HG02884 (cell line): ENCODE measurements around the gene TRERF1.
"Not testable (repeated sequence)": the region's sequence is repeated elsewhere in the genome, so short reads cannot be mapped to it uniquely, and the experiment has no call there.

Experiments
- ATAC-seq: cut with Tn5 transposase; IDR thresholded peaks from one replicate; pipeline ENCODE4 v1.9.1; 2021; ENCODE audit warnings: mild to moderate bottlenecking, moderate library complexity; ENCODE audit not compliant: unreplicated experiment

The TRERF1 gene

DNA sequence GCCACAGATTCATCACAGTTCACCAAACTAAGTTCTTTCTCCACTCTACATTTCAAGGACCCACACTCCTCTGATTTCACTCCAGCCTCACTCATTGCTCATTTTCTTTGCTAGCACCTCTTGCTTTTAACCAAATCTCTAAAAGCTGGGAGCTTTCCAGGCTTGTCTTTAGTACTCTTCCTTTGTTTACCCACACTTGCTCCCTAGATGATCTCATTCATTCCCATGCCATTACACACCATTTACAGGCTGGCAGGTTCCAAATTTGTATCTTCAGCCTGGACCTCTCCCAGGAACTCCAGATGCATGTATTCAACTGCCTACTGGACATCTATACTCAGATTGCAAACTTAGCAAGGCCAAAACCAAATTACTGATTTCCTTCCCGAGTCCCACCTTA is 251.7 kb downstream of the TRERF1 start:
- no peak for ATAC-seq

DNA sequence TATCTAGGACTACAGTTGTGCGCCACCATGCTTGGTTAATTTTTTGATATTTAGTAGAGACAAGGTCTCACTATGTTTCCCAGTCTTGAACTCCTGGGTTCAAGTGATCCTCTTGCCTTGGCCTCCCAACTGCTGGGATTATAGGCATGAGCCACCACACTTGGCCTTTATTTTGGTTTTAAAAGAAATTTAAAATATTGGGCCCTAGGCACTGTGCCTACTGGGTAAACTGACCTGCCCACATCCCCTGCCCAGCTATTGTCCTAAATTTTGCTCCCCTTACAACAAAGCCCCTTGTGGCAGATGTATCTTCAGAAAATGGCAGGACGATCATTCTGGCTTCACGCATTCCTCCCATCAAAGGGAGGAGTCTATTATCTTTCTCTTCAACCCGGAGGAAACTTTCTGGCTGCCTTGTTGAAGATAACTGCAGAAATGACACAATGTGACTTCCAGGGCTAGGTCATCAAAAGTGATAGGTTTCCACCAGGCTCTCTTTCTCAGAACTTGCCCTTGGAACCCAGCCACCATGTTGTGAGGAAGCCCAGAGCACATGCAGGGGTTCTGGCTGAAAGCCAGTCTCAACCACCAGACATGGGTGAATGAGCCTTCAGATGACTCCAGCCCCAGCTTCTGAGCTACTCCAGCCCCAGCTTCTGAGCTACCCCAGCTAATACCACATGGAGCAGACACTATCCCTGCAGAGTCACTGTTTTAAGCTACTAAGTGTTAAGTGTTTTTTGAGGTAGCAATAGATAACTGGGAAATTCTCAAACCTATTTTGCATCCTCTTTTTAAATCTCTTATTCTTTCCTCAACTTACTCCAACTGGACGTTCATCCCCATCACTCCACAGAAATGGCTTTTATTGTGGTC is 252.4 kb downstream of the TRERF1 start:
- no peak for ATAC-seq

DNA sequence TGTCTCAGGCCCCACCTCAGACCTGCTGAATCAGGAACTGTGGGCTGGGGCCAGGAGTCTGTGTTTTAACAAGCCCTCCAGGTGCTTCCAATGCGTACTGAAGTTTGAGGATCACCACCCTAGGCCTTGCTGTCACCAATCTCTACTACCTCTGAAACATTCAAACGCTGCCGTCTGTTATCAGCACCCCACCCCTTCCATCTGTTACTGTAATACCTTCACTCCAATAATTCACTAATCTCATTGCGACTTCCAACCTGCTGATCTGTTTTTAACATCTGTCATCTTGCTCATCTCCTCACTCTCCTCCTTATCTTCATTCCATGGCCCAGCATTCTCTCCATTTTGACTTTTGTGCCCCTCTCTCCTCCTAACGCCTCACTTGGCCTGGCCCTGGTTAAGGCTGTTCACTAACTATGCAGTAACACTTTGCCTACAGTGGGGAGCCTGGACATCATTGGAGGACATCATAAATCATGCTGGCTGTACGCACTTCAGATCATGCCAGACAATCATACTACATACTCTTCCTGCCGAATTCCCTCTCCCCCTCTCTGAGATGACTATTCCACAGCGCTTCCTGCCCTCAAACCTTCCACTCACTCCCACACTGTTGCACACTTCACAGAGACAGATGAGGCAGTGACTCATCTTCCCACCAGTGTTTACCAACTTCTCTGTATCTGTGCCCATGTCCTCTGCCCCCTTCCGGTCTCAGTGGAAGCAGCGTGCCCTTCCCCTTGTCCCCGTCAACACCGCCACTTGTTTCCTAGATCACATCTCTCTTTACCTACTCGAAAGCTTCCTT is 254.0 kb downstream of the TRERF1 start:
- no peak for ATAC-seq

DNA sequence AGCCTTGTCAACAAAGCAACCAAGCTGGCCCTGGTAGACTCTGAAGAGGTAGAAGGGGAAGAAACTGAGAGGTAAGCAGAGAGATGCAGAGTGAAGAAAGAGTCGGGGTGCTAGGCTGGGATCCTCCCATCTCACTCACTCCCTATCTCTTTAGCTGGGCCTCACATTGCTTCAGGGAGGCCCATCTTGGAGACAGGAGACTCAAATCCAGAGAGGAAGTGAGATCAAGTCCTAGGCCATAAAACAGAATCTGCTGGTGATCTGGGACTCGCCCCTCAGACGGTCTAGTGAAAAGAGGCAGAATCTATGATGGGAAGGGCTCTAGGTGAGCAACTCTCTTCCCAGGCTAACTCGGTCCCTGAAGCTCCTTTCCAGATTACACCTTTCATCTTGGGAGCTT is 256.3 kb downstream of the TRERF1 start:
- ATAC-seq: no peak

DNA sequence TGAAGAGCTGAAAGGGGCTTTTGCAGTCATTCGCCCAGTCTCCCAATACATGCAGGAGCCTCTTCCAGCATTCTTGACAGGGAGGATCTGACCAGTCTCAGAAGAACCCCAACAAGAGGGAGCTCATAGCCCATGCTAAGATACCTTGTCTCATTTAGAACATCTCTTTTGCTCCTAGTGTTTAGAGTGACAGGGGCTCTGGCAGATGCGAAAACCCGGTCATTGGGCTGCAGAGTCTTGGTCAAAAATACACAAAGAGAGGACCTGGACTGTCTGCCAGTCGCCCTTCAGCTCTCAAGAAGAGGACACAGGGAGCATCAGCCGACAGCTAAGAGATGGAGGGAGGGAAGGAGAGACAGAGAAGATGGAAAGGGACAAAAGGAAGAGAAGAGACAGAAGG is 257.7 kb downstream of the TRERF1 start:
- no peak for ATAC-seq

DNA sequence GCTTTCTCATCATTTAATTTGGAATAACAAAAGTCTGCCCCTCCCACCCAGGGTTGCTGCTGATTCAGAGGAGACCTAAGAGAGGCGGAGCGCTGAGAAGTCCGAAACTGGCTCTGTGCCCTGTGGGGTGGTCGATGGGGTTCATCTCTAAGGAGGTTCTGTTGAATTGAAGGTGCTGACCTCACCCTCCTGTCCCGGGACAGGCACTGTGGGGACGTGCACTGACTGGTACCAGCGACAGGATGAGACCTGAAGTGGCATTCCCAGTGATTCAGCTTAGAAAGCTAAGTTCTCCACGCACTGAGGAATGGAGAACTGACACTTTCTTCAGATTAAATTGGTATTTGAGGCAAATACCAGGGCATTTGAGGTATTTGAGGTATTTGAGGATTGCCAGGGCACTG is 258.2 kb downstream of the TRERF1 start:
- ATAC-seq: no peak

DNA sequence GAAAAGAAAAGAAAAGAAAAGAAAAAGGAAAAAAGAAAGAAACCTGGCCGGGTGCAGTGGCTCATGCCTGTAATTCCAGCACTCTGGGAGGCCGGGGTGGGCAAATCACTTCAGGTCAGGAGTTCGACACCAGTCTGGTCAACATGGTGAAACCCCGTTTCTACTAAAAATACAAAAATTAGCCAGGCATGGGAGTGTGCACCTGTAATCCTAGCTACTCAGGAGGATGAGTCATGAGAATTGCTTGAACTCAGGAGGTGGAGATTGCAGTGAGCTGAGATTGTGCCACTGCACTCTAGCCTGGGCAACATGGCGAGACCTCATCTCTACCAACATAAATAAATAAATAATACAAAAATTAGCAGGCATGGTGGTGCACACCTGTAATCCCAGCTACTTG is 259.3 kb downstream of the TRERF1 start:
- ATAC-seq: not testable (repeated sequence)

DNA sequence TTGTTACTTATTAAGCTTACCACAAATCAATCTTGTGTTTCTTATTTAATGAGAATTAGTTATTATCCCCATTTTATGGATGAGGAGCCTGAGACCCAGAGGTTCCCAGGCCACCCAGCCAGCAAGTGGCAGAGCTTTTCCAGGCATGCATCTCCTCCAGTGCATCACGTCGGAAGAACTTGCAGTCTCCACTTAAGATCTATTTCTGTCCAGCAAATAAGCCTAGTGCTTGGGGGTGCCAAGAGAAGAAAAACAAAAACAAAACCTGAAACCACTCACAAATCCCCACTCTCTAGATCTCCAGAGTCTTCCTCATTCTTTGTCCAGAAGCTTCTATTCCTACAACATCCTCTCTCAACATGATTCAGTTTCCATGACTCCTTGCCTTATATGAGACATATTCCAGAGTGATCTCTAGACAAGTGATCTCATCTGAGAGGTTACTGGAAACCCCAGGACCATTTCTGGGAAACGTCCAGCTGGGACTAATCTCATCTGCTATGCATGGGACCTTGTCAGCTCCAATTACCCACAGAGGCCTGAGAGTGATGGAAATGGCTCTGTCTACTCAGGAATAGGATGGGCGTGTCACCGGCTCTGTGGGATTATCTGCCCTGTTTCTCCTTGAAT is 261.1 kb downstream of the TRERF1 start:
- ATAC-seq: no peak

DNA sequence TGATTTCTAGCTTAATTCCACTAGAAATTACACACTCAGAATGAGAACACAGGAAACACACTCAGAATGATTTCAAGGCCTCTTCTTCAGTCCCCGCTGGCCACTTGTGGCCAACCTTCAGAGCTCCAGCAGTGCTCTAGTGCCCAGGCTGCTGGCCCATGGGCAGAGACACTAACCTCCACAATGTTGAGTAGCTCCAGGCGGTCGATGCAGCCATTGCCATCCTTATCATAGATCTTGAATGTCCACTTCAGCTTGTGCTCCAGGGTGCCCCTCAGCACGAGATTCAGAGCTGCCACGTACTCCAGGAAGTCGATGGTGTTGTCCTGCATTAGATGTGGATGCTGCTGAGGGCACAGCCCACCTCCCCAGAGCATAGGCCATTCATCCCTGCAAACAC is 263.3 kb downstream of the TRERF1 start:
- no peak for ATAC-seq

DNA sequence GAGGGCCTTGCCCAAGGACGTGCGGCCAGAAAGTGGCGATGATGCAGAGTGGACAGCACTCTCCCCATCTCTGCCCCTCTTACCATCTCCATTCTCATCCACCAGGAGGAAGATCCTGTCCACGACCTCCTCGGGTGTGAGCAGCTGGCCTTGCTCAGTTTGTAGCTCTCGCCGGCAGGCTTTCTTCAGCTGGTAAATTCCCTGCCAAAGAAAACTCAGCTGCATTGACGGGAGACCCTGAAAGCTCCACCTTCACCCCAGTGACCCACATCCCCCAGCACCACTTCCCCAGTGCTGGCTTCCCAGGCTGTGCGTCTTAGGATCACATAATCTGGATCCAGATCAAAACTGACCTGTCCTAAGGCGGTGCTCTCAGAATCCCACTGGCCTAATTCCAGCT is 266.1 kb downstream of the TRERF1 start:
- no peak for ATAC-seq

DNA sequence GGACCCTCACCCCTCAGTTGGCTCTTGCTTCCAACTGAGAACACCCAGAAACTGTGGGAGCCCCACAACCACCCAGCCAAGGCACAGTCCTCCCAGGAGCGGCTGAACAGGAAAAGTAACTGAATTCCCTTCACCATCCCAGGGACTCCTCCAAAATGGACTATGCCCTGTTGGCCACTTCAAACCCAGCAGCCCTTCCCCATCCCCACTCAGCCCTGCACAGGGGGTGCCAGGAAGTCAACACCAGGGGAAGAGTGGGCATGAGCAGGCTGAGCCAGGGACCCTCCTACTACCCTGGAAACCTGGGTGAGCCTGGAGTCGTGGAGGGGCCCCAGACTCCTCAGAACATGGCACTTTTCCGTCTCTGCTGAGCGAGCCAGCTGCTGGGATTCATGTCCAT is 267.3 kb downstream of the TRERF1 start:
- ATAC-seq: no peak

DNA sequence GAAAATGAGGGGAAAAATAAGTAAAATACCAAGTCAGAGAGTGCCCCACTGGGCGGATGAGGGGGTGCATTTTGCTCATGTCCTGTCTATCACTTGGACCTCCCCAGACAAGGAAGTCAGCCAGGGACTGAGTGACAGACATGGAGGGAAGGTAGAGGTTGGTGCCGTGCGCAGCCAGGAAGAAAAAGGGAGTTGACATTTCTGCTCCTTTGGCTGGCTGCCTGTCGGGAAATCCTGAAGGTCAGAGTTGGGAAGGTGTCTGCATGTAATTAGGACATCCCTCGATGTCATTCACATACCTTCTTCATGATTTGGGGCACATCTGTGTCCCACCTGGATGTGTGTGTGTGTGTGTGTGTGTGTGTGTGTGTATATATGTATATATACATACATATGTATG is 269.6 kb downstream of the TRERF1 start:
- no peak for ATAC-seq

DNA sequence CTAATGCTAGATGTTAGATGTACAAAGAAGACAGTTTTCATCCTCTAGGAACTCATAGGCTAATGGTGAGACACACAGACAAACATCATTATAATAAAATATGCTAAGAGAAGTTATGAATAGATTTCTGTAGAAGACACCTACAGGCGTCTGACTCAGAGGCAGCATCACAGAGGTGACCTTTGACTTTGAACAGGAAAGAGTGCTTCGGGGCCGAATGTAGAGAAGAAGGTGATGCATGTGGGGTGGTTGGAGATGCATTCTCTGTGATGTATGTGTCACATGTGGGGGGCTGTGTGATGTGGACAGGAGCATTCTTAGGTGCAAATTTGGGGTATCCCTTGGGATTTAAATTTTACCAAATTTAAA is 271.8 kb downstream of the TRERF1 start:
- ATAC-seq: no peak

DNA sequence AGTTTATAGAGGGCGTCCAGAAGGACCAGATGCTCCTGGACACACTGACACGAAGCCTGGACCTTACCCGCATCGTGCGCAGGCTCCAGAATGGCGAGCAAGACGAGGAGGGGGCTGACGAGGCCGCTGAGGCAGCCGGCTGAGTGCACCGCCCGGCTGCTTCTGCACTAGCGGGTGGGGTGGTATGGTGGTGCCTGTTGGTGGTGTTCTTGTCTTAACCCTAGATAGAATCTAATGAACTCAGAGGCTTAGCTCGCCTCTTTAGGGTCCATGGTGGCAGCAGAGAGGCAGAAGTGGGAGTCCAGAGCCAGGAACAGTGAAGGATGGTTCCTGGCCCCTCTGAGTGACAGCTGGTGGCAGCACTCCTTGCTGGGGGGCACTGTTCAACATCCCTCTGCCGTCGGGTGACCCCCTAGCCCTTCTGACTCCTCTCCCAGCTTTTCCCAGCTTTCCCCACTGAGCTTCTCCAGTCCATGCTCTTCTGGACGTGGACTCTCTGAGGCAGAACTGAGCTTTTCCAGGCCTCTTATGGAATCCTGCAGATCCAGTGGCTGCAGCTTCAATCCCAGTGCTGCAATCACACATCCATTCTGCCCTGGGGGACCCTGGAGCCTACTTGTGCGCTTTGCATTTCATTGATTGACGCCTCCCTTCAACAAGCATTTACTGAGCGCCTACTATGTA is 272.3 kb downstream of the TRERF1 start:
- ATAC-seq: no peak

DNA sequence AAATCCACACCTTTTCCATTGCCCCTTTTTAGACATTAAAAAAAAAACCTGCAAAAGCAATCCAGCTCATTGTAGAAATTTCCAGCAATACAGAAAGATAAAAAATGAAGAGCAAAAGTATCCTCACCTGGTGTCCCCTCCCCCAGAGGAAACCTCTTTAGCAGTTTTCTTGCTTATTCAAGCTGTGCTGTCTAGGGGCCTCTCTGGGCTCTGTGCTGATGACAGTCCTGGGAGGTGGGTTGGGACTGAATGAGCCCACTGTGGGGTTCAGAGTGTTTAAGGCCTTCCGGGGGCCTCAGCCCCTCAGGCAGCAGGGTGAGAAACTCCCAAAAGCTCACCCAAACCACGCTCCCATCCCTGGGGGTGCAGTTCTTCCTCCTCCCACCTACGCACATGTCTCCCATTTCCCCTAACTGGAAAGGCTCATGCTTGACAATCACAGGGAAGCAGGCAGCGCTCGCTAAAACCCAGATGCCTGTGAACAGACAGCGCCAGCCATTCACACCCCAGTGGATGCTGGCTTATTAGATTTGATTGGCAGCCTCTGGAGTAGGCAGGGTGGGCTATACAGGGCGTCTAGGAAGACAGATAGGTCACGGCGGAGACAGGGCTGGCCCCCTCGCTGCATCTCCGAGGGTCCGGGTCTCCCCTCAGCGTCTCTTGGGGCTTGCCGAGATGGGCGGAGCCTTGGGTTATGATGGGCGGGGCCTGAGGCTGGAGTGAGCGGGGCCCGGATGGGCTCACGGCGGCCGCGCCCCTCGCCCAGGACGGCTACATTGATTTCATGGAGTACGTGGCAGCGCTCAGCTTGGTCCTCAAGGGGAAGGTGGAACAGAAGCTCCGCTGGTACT is 274.0 kb downstream of the TRERF1 start:
- ATAC-seq: no peak

DNA sequence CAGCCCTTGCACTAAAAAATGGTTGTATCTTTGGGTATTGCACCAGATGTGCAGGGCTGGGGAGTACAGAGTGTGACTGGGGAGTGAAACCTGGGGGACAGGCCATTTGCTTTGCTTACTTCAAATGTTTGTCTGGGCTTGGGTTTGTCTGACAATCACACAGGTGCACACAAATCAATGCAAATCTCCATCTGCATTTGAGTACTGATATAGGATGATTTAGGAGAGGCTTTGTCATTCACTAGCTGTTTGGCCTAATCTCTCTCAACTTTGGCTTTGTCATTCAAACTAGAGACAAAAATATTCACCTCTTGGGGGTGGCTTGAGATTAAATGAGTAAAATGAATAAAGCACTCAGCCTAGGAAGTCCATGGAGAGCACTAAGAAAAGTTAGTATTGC is 274.7 kb downstream of the TRERF1 start:
- ATAC-seq: no peak

DNA sequence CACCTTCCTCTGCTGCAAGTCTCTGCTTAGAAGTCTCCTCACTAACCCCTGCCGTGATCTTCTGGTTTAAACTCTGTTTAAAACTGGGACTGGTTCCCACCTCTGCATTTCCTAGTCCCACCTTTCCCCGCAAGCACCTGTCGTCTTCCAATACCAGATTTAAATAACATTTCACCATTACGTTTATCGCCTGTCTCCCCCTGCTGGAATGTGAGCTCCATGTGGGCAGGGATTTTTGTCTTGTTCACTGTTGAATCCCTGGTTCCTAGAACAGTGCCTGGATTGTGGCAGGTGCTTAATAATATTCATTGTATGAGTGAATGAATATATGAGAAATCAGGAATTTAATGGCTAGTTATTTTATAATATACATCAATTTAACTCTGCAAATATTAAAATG is 275.9 kb downstream of the TRERF1 start:
- ATAC-seq: no peak
